GM18502 (cell line): ENCODE measurements around the gene GIPC2.

Source experiments
- ATAC-seq: cut with Tn5 transposase; IDR thresholded peaks from one replicate; pipeline ENCODE4 v1.9.1; 2021; ENCODE audit warnings: mild to moderate bottlenecking; ENCODE audit not compliant: unreplicated experiment, poor library complexity

Gene GIPC2

GRCh38 chr1:78178816-78179215 lies 133.1 kb downstream of the GIPC2 start:
- no peak for ATAC-seq

- no peak for ATAC-seq
These were observed 138.8 kb downstream of the GIPC2 start for GRCh38 chr1:78184460-78185072.
